G401 (cell line): ENCODE results near the gene JMJD8. TPM values are rescaled to one million over a fixed set of nuclear protein-coding genes. Genes with fewer than 3 reads are reported as not detected.
A peak's percentile ranks its signal among the peaks of the same experiment; 100 is the strongest.

ENCODE experiments used
- DNase-seq: peaks from one replicate; pipeline ENCODE4 v3.0.0-alpha.2; 2015; ENCODE audit warnings: low spot score
- in situ Hi-C: cut with HindIII; loops from 2 replicates; pipeline ENCODE4 v1.10.0; 2016; ENCODE audit warnings: low sequenced_read_pairs, mixed read lengths
- total RNA-seq: library from RNA; depleted of rRNA; stranded (reverse); fragments of >200 nt; shearing (Covaris generic); gene quantifications from 2 replicates; pipeline ENCODE4 v1.2.3, GENCODE V29; 2014

JMJD8 gene
- total RNA-seq, 1 experiment from 2014 or later: 4.0 TPM

DNA sequence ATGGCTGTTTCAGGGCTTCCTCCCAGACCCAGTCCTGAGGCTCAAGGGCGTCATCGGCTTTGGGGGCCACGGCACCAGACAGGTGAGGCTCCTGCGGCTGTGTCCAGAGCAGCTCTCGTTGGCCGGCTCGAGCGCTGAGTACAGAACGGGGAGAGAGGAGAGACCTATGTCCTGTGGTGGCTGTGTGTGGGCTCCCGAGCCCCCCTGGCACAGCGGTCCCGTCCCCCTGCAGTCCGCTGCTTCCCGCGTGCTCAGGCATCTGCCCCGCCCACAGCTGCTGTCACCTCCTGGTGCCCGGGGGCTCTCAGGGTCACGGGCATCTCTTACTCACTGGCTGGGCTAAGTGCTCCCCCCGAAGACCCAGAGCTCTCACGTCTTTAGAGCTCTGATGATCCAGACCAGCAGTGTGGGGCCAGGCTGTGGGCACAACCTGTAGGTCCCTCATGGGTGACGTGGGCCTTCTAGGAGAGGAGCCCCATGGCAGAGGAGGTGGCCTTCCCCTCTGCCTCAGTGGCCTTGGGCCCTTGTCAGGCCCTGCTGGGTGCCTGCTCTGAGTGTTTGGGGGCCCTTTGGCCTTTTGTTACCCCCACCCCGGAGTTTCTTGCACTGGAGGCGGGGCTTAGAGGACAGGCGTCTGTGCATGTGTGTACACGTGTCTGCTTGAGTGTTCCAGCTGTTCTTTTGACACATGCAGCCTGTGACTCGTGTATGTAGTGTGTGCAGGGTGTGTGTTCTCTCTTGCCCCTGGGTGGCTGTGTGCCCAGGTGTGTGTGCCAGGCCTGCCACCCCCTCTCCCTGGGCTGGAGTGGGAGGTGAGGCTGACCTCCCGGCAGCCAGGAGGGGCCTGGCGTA, 31.5 kb downstream of the JMJD8 start:
- no peak for DNase-seq
- in situ Hi-C loops: no loop called here

GRCh38 chr16:651844-652243, 32.3 kb downstream of the JMJD8 start:
- in situ Hi-C loops: no loop called here
- DNase-seq: no peak

DNA sequence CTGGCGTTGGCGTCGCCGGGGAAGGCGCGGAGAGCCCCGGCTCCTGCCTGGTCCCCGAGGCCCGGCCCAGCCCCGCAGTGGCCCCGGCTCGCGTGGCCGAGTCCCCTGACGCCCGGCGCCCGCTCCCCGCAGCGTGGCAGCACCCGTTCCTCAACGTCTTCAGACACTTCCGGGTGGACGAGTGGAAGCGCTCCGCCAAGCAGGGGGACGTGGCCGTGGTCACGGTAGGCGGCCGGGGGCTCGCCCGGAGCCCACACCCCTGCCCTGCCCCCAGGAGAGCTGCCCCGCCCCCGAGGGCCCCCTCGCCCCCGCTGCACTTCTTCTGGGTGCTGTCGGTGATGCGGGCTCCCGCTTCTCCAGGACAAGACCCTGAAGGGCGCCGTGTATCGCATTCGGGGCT, 34.5 kb downstream of the JMJD8 start:
- DNase-seq: no peak
- in situ Hi-C loops: no loop called here

GRCh38 chr16:648781-649589, 35.1 kb downstream of the JMJD8 start, which contains the start of gene WDR90:
Gene WDR90, plus strand, starts transcription at chr16:649365. Its CDS starts 52 bp downstream, at chr16:649417.
- DNase-seq: peak; percentile 86
- in situ Hi-C loops: no loop called here

DNA sequence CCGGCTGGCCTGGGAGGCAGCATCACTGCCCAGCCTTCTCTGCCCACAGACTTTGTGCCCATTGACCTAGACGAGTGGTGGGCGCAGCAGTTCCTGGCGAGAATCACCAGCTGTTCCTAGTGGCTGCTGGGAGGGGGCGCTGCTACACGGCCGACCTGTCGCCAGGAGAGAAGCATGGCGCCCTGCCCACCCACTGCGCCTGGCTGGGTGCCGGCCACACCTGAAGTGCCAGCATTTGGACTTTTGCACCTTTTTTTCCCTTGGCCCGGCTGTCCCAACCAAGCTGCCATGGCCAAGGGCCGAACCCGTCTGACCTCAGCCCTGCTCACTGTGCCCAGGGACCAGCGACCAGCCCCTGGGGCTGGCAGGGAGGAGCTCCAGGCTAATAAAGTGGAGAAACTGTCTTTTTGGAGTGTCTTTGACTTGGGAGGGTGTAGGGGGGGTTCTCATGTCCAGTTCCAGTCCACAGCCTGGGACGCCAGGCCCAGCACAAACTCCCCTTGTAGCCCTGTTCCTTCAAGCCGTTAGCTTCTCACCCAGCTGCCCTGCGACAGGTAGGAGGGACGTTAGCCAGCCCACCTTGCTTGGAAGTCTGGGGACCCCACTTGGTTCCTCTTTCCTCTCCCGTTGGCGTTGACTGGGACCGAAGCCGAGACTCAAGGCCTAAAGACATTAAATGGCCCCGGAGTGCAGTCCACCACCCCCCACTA, 35.9 kb downstream of the JMJD8 start:
- DNase-seq: no peak
- in situ Hi-C loops: no loop called here

GRCh38 chr16:647173-647902, 36.8 kb downstream of the JMJD8 start:
- in situ Hi-C loops: no loop called here
- DNase-seq: no peak

DNA sequence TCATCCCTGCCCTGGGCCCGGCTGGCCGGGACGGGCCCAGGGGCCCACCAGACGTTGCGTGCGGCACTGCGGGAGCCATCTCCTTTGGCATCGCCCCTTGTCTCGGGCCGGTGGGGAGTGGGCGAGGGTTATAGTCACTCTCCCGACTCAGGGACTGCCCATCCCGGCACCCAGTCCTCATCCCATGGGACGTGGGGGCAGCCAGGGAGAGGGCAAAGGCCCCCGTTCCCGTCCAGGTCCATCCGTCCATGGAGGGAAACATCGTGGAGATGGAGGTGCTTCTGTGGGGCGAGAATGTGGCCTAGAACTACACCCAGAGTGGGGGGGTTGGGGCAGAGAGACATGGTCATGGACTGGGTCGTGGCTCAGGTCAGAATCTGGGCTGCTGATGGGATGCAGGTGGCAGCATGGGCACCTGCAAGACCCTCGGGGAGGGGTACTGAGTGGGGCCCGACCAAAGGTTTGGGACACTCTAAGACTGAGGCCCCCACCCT, 37.4 kb downstream of the JMJD8 start:
- in situ Hi-C loops: no loop called here
- DNase-seq: no peak

GRCh38 chr16:645852-646678, 38.1 kb downstream of the JMJD8 start:
- in situ Hi-C loops: no loop called here
- DNase-seq: no peak

DNA sequence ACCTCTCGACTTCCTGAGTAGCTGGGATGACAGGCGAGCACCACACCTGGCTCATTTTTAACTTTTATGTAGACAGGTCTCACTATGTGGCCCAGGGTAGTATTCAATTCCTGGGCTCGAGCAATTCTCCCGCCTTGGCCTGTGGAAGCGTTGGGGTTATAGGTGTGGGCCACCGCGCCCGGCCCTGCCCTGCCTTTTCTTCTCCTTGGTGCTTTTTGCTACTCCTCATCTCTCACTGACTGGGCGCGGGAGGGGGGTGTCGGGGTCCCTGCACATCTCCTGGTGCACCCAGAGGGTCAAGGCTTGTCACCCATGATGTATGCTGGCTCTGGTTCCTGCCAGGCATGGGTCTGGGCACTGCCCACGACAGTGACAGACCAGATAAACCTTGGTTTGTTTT, 39.6 kb downstream of the JMJD8 start:
- no peak for DNase-seq
- in situ Hi-C loops: no loop called here

DNA sequence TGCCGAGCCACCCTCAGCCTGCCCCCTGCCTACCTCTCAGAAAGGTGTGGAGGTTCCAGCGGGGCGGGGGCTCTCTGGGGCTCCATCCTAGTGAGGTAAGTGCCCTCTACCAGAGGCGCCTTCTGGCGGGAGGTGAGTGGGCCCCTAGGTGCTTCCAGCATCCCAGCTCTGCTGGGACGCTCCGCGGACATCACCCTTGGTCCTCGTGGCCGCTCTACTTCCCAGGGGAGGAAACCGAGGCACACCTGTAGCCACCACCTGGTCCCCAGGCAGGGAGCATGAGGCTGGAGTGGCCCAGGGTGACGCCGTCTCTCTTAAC, 41.1 kb downstream of the JMJD8 start:
- no peak for DNase-seq
- in situ Hi-C loops: no loop called here

DNA sequence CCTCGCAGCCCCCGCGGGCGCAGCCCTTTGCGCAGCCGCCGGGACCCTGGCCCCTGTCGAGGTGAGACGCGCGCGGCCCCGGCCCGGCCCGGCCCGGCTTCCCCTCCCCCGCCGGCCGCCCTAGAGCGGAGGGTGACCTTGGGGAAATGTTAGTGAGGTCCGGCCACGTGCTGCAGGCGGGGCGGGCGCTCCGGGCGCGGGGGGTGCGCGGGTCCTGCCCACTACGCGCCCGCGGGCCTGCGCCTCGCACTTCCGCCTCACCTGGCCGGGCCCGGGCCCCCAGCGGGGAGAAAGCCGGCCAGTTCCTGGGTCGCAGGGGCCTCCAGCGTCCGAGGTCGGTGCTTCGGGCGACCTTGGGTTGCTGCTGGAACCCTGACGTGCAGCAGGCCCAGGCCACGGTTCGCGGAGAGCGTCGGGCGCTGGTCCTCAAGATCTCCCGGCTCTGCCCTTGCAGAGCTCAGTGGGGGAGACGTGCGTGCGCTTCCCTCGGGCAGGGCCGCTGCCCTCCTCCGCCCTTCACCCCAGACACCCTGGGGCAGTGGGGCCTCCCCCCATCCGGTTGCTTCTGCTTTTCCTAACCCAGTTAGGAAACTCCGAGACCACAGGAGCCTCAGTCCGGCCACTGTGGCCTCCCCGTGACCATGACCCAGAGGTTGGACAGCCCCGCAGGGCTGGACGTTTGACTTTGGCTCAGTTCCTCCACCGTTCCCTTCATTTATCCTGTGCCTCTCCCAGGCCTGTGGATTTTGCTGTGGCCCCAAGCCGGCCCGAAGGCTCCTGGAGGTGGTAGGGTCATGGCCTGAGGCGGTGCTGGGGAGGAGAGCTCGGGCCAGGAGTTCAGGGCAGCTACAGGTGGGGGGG, 41.7 kb downstream of the JMJD8 start:
- DNase-seq: no peak
- in situ Hi-C loops: no loop called here

DNA sequence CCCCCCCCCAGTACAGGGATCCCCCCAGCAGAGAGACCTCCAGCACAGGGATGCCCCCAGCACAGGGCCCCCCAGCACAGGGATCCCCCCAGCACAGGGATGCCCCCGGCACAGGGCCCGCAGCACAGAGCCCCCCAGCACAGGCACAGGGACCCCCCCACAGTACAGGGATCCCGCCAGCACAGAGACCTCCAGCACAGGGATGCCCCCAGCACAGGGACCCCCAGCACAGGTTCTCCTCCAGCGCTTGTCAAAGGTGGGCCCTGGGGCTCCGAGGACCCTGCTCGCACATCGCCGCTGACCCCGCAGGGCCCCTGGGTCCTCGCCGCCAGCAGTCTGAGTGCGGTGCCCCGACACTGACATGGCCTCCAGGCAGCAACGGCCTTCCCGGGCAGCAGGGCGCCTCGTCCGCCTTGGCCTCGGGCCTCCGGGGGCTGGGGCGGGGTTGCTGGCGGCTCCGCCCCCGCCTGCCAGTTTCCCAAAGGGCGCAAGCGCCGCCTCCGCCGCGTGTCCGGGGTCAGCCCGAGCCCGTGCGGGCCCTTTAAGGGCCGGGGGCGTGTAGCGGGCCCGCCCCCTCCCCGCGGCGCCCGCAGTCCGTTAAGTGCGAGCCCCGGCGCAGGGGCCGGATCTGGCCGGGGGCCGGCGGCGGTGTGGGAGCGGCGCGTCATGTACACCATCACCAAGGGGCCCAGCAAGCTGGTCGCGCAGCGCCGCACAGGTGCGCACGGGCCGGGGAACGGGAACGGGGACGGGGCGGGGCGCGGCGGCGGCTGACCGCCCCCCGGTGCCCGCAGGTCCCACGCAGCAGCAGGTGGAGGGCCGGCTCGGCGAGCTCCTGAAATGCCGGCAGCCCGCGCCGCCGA, 42.6 kb downstream of the JMJD8 start, which contains the start of gene MCRIP2:
TSS of gene MCRIP2 (plus strand) at position 503 of the 863 bp plus-strand sequence. CDS start at position 667, 164 bp downstream.
- peak; percentile 83 for DNase-seq

GRCh38 chr16:640614-641013, 43.5 kb downstream of the JMJD8 start:
- in situ Hi-C loops: no loop called here
- no peak for DNase-seq

More for the DNA sequence above, 42.6 kb downstream of the JMJD8 start, which contains the start of gene MCRIP2:
- in situ Hi-C loops: no loop called here

DNA sequence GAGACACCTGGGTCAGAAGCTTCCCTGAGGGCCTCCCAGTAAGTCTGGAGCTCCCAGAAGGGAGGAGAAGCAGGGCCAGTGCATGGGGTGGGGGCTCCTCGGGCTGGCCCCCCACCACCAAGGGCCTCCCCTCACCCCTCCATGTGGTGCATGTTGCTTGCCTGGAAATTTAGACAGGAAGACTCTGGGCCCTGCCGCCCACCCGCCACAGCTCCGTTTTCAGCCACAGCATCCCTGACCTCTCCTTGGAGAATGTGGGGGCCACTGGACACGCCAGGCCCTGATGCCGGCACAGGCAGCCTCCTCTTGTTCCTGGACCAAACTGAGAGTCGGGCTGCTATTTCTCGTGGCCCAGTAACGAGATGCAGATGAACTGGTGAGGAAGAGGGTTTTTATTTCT, 45.3 kb downstream of the JMJD8 start:
- in situ Hi-C loops: no loop called here
- DNase-seq: no peak

GRCh38 chr16:638034-638543, 46.0 kb downstream of the JMJD8 start:
- DNase-seq: peak; percentile 49
- in situ Hi-C loops: no loop called here
